ENCODE results near the gene PTPRK. TPM values are rescaled to one million over a fixed set of nuclear protein-coding genes. Genes with fewer than 3 reads are reported as not detected.

PTPRK gene
- total and polyA plus RNA-seq, 2 of the 13 experiments (the other 11 are each of a cell fraction or from before 2014, with no cell fraction given): 43.6 to 98.3 TPM

DNA sequence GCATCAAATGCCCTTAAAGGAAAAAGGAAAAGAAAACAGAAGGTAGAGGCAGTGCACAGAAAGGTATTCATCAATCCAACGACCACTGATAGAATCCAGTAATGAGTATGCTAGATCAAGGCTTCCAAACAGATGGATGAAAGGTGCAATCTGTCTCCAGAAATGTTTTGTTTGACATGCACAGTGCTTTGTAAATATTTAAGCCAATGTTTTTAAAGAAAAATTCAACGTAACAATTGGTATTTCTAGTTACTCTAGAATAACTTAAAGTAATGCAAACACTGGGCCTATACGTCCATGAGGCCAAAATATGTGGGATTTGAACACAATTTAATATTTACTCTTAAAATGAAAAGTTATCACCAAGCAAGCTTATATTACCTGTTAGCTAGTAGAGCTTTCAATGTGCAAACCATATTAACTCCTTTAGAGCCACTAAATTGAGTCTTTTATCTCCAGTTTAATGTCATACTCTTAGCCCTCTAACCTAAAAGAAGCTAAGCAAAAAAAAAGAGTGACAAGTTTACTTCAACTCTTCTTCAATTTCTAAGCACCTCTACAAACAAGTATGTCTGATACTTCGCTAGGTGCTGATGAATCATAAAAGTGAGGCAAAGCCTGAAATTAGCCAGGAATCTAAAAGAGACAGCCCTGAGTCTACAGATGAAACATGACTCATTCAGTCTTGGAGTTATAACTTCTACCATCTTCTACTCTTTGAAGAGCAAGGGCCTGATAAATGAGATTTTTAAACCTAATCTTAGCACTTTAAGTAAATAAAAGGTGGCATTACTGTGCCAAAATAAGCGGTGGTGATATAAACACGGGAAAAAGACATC is 169.8 kb downstream of the PTPRK start (continued):
- peak; percentile 48 for TF ChIP-seq NCOA2 (CRISPR knock-in tag; IDR thresholded peaks at IDR 0.05)
- TF ChIP-seq, protein P1, sequence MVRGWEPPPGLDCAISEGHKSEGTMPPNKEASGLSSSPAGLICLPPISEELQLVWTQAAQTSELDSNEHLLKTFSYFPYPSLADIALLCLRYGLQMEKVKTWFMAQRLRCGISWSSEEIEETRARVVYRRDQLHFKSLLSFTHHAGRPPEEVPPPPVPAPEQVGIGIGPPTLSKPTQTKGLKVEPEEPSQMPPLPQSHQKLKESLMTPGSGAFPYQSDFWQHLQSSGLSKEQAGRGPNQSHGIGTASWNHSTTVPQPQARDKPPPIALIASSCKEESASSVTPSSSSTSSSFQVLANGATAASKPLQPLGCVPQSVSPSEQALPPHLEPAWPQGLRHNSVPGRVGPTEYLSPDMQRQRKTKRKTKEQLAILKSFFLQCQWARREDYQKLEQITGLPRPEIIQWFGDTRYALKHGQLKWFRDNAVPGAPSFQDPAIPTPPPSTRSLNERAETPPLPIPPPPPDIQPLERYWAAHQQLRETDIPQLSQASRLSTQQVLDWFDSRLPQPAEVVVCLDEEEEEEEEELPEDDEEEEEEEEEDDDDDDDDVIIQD (CRISPR knock-in tag; IDR thresholded peaks at IDR 0.05; ENCODE audit: low read depth): peak; percentile 58
- TF ChIP-seq, protein P2, sequence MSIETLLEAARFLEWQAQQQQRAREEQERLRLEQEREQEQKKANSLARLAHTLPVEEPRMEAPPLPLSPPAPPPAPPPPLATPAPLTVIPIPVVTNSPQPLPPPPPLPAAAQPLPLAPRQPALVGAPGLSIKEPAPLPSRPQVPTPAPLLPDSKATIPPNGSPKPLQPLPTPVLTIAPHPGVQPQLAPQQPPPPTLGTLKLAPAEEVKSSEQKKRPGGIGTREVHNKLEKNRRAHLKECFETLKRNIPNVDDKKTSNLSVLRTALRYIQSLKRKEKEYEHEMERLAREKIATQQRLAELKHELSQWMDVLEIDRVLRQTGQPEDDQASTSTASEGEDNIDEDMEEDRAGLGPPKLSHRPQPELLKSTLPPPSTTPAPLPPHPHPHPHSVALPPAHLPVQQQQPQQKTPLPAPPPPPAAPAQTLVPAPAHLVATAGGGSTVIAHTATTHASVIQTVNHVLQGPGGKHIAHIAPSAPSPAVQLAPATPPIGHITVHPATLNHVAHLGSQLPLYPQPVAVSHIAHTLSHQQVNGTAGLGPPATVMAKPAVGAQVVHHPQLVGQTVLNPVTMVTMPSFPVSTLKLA (IDR thresholded peaks at IDR 0.05): no peak
- TF ChIP-seq POGZ (CRISPR knock-in tag; IDR thresholded peaks at IDR 0.05): peak; percentile 21; the same call in 1 of the 2 replicates
- TF ChIP-seq, protein P3, sequence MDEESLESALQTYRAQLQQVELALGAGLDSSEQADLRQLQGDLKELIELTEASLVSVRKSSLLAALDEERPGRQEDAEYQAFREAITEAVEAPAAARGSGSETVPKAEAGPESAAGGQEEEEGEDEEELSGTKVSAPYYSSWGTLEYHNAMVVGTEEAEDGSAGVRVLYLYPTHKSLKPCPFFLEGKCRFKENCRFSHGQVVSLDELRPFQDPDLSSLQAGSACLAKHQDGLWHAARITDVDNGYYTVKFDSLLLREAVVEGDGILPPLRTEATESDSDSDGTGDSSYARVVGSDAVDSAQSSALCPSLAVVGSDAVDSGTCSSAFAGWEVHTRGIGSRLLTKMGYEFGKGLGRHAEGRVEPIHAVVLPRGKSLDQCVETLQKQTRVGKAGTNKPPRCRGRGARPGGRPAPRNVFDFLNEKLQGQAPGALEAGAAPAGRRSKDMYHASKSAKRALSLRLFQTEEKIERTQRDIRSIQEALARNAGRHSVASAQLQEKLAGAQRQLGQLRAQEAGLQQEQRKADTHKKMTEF (CRISPR knock-in tag; IDR thresholded peaks at IDR 0.05): 0 out of 2 replicates have a peak, but pooled peaks have one; percentile 44
- peak; percentile 16; the same call in 1 of the 2 replicates for TF ChIP-seq FOSL2 (CRISPR knock-in tag; IDR thresholded peaks at IDR 0.05)
- no peak for TF ChIP-seq NPAS2 (CRISPR knock-in tag; IDR thresholded peaks at IDR 0.05; ENCODE audit: borderline replicate concordance)
- TF ChIP-seq, protein P4, sequence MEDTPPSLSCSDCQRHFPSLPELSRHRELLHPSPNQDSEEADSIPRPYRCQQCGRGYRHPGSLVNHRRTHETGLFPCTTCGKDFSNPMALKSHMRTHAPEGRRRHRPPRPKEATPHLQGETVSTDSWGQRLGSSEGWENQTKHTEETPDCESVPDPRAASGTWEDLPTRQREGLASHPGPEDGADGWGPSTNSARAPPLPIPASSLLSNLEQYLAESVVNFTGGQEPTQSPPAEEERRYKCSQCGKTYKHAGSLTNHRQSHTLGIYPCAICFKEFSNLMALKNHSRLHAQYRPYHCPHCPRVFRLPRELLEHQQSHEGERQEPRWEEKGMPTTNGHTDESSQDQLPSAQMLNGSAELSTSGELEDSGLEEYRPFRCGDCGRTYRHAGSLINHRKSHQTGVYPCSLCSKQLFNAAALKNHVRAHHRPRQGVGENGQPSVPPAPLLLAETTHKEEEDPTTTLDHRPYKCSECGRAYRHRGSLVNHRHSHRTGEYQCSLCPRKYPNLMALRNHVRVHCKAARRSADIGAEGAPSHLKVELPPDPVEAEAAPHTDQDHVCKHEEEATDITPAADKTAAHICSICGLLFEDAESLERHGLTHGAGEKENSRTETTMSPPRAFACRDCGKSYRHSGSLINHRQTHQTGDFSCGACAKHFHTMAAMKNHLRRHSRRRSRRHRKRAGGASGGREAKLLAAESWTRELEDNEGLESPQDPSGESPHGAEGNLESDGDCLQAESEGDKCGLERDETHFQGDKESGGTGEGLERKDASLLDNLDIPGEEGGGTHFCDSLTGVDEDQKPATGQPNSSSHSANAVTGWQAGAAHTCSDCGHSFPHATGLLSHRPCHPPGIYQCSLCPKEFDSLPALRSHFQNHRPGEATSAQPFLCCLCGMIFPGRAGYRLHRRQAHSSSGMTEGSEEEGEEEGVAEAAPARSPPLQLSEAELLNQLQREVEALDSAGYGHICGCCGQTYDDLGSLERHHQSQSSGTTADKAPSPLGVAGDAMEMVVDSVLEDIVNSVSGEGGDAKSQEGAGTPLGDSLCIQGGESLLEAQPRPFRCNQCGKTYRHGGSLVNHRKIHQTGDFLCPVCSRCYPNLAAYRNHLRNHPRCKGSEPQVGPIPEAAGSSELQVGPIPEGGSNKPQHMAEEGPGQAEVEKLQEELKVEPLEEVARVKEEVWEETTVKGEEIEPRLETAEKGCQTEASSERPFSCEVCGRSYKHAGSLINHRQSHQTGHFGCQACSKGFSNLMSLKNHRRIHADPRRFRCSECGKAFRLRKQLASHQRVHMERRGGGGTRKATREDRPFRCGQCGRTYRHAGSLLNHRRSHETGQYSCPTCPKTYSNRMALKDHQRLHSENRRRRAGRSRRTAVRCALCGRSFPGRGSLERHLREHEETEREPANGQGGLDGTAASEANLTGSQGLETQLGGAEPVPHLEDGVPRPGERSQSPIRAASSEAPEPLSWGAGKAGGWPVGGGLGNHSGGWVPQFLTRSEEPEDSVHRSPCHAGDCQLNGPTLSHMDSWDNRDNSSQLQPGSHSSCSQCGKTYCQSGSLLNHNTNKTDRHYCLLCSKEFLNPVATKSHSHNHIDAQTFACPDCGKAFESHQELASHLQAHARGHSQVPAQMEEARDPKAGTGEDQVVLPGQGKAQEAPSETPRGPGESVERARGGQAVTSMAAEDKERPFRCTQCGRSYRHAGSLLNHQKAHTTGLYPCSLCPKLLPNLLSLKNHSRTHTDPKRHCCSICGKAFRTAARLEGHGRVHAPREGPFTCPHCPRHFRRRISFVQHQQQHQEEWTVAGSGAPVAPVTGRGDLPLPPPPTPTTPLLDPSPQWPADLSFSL (CRISPR knock-in tag; IDR thresholded peaks at IDR 0.05): no peak
- TF ChIP-seq, protein P5, sequence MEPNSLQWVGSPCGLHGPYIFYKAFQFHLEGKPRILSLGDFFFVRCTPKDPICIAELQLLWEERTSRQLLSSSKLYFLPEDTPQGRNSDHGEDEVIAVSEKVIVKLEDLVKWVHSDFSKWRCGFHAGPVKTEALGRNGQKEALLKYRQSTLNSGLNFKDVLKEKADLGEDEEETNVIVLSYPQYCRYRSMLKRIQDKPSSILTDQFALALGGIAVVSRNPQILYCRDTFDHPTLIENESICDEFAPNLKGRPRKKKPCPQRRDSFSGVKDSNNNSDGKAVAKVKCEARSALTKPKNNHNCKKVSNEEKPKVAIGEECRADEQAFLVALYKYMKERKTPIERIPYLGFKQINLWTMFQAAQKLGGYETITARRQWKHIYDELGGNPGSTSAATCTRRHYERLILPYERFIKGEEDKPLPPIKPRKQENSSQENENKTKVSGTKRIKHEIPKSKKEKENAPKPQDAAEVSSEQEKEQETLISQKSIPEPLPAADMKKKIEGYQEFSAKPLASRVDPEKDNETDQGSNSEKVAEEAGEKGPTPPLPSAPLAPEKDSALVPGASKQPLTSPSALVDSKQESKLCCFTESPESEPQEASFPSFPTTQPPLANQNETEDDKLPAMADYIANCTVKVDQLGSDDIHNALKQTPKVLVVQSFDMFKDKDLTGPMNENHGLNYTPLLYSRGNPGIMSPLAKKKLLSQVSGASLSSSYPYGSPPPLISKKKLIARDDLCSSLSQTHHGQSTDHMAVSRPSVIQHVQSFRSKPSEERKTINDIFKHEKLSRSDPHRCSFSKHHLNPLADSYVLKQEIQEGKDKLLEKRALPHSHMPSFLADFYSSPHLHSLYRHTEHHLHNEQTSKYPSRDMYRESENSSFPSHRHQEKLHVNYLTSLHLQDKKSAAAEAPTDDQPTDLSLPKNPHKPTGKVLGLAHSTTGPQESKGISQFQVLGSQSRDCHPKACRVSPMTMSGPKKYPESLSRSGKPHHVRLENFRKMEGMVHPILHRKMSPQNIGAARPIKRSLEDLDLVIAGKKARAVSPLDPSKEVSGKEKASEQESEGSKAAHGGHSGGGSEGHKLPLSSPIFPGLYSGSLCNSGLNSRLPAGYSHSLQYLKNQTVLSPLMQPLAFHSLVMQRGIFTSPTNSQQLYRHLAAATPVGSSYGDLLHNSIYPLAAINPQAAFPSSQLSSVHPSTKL (CRISPR knock-in tag; IDR thresholded peaks at IDR 0.05): peak; percentile 47; the same call in 1 of the 2 replicates
- TF ChIP-seq SRSF4 (IDR thresholded peaks at IDR 0.05; ENCODE audit: low read depth, low read length, poor library complexity, severe bottlenecking): no peak
- no peak for TF ChIP-seq ZNF629 (CRISPR knock-in tag; conservative IDR thresholded peaks at IDR 0.05)
- TF ChIP-seq HNF4A (CRISPR knock-in tag; IDR thresholded peaks at IDR 0.05): peak; percentile 29
- peak; percentile 42 for TF ChIP-seq BCL6 (CRISPR knock-in tag; IDR thresholded peaks at IDR 0.05)

Measured in HepG2 (cell line).